Measurements from ENCODE around the gene NME4. TPM values are rescaled to one million over a fixed set of nuclear protein-coding genes. Genes with fewer than 3 reads are reported as not detected.

Gene NME4
- total and polyA plus RNA-seq, 8 donors = 11.0 to 68.6 (median 22.6) TPM

GRCh38 chr16:424623-425081, 27.7 kb downstream of the NME4 start:
- H3K9me3 ChIP-seq = no peaks in the 10 kb centered on the region
- H3K4me1 ChIP-seq = peaks cover 6 to 16% (median 14%) of the 10 kb centered on the region in 3 donors
- H3K27me3 ChIP-seq = no peaks in the 10 kb centered on the region
- peak overlapping the region; percentile 80 to 87 (median 83) for H3K27ac ChIP-seq
- peak in 4 of 6 donors; percentile 44 to 82 (median 66) for DNase-seq
- TF ChIP-seq, protein P1, sequence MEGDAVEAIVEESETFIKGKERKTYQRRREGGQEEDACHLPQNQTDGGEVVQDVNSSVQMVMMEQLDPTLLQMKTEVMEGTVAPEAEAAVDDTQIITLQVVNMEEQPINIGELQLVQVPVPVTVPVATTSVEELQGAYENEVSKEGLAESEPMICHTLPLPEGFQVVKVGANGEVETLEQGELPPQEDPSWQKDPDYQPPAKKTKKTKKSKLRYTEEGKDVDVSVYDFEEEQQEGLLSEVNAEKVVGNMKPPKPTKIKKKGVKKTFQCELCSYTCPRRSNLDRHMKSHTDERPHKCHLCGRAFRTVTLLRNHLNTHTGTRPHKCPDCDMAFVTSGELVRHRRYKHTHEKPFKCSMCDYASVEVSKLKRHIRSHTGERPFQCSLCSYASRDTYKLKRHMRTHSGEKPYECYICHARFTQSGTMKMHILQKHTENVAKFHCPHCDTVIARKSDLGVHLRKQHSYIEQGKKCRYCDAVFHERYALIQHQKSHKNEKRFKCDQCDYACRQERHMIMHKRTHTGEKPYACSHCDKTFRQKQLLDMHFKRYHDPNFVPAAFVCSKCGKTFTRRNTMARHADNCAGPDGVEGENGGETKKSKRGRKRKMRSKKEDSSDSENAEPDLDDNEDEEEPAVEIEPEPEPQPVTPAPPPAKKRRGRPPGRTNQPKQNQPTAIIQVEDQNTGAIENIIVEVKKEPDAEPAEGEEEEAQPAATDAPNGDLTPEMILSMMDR (IDR thresholded peaks at IDR 0.05) = no peak
- intact Hi-C loops (cut with DNase I) = no loop called here
- 9 to 12% methylated on average over 31 of the region's 31 CpGs for WGBS, 2 donors
- FAIRE-seq = no peak
- ATAC-seq = peak; percentile 10 to 36 (median 34)
- peak overlapping the region; percentile 48 to 81 (median 56) for H3K4me3 ChIP-seq
- H3K36me3 ChIP-seq = no peaks in the 10 kb centered on the region

- intact Hi-C loops (cut with DNase I) = no loop called here
- FAIRE-seq (no peak), ATAC-seq (peak; percentile 71 to 87 (median 84)), DNase-seq (peak; percentile 72 to 91 (median 82))
- H3K4me1 ChIP-seq = peaks cover 6 to 16% (median 14%) of the 10 kb centered on the region in 3 donors
- 0% methylated on average over 66 to 77 of the region's 77 CpGs for WGBS, 2 donors
- TF ChIP-seq, protein P1 (IDR thresholded peaks at IDR 0.05) = no peak
- no peaks in the 10 kb centered on the region for H3K9me3 ChIP-seq
- no peaks in the 10 kb centered on the region for H3K27me3 ChIP-seq
- peak within 1 kb of the TSS; percentile 80 to 93 (median 87) for H3K27ac ChIP-seq
- H3K36me3 ChIP-seq = no peaks in the 10 kb centered on the region
- peak within 1 kb of the TSS; percentile 48 to 81 (median 62) for H3K4me3 ChIP-seq
These were observed 28.2 kb downstream of the NME4 start, which contains the start of gene RAB11FIP3 for GRCh38 chr16:425082-425718. TSS of gene RAB11FIP3 (plus strand) at chr16:425649. CDS start at chr16:426007, 358 bp downstream.

DNA sequence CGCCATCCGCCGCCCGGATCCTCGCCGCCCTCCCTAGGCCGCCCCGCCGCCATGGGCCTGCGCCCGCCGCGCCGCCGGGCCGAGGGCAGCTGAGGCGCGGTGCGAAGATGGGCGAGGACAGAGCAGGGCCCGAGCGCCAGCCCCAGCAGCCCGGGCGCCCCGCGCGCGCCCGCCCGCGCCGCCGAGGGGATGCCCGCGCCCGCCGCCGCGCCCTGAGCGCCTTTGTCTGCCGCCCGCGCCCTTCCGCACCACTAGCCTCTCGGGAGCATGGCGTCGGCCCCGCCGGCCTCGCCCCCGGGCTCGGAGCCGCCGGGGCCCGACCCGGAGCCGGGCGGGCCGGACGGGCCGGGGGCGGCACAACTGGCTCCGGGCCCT, 28.7 kb downstream of the NME4 start:
- FAIRE-seq (no peak), ATAC-seq (peak in 2 of 4 donors; percentile 4 to 20), DNase-seq (peak in 1 of 6 donors; percentile 50)
- TF ChIP-seq, protein P1 (IDR thresholded peaks at IDR 0.05) = no peak
- H3K27ac ChIP-seq = peak overlapping the region; percentile 80 to 87 (median 83)
- H3K36me3 ChIP-seq = no peaks in the 10 kb centered on the region
- peaks cover 6 to 16% (median 14%) of the 10 kb centered on the region in 3 donors for H3K4me1 ChIP-seq
- intact Hi-C loops (cut with DNase I) = no loop called here
- peak overlapping the region; percentile 48 to 81 (median 56) for H3K4me3 ChIP-seq
- no peaks in the 10 kb centered on the region for H3K9me3 ChIP-seq
- 0% methylated on average over 31 to 63 of the region's 63 CpGs for WGBS, 2 donors
- no peaks in the 10 kb centered on the region for H3K27me3 ChIP-seq

DNA sequence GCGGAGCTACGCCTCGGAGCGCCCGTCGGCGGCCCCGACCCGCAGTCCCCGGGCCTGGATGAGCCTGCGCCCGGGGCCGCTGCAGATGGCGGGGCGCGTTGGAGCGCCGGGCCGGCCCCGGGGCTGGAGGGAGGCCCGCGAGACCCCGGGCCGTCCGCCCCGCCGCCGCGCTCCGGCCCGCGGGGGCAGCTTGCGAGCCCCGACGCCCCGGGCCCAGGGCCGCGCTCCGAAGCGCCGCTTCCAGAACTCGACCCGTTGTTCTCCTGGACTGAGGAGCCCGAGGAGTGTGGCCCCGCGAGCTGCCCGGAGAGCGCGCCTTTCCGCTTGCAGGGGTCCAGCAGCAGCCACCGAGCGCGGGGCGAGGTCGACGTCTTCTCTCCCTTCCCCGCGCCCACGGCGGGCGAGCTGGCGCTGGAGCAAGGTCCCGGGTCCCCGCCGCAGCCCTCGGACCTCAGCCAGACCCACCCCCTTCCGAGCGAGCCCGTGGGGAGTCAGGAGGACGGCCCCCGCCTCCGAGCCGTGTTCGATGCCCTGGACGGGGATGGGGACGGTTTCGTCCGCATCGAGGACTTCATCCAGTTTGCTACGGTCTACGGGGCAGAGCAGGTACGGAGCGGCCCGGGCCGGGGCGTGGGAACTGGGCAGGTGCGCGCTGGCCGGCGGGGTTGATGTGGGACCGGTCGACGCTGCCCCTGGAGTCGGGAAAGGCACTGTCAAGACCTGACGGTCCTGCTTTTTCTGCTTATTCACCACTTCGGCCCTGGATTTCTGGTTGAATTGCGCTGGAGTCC, 29.3 kb downstream of the NME4 start:
- ATAC-seq (peak; percentile 76 to 81 (median 79)), DNase-seq (peak; percentile 82 to 95 (median 90)), FAIRE-seq (no peak)
- Histone ChIP-seq H3K4me3 (peak overlapping the region; percentile 35 to 81 (median 62)), H3K36me3 (no peaks in the 10 kb centered on the region), H3K9me3 (no peaks in the 10 kb centered on the region), H3K4me1 (peaks cover 6 to 16% (median 14%) of the 10 kb centered on the region in 3 donors), H3K27ac (peak overlapping the region; percentile 76 to 93 (median 84)), H3K27me3 (no peaks in the 10 kb centered on the region)
- intact Hi-C loops (cut with DNase I) = no loop called here
- TF ChIP-seq, protein P1 (IDR thresholded peaks at IDR 0.05) = no peak
- WGBS, 2 donors = 0% methylated on average over 60 to 97 of the region's 97 CpGs
